CD4-positive, alpha-beta memory T cell (primary cell): Measurements from ENCODE around the gene SCN1A. TPM values are rescaled to one million over a fixed set of nuclear protein-coding genes. Genes with fewer than 3 reads are reported as not detected.
A peak's percentile ranks its signal among the peaks of the same experiment; 100 is the strongest.

Experiments
- CTCF ChIA-PET: fragments of 350-600 bp; sonication (Branson Sonifier 250); formaldehyde crosslinking; loops from one replicate; lab custom pipeline; 2021; ENCODE audit warnings: inconsistent platforms; ENCODE audit not compliant: partially characterized antibody; lab: Charles Lee
- POLR2A ChIA-PET: fragments of 350-600 bp; sonication (Branson Sonifier 250); formaldehyde crosslinking; loops from one replicate; lab custom pipeline; 2021; ENCODE audit not compliant: partially characterized antibody; lab: Charles Lee
- DNase-seq, 5 donors: peaks; one replicate each; pipeline versions ENCODE4 v3.0.0 to v3.0.0-alpha.2; 2020 to 2022; ENCODE audit warnings: mixed read lengths in 1 of 5
- H3K27ac ChIP-seq: one replicate; pipeline ENCODE4 v1.7.0; 2013; ENCODE audit warnings: low read depth, low read length
- H3K27me3 ChIP-seq: 2 replicates; pipeline ENCODE4 v1.7.0; 2013; ENCODE audit warnings: mild to moderate bottlenecking, low read length, moderate library complexity; ENCODE audit not compliant: insufficient read depth
- H3K36me3 ChIP-seq: 2 replicates; pipeline ENCODE4 v1.7.0; 2013; ENCODE audit warnings: mild to moderate bottlenecking, low read length, moderate library complexity; ENCODE audit not compliant: insufficient read depth
- H3K4me1 ChIP-seq: 2 replicates; pipeline ENCODE4 v1.7.0; 2013; ENCODE audit warnings: mild to moderate bottlenecking, low read length, moderate library complexity; ENCODE audit not compliant: insufficient read depth
- H3K4me3 ChIP-seq, 2 donors: one replicate each; pipeline ENCODE4 v1.7.0; 2013; ENCODE audit warnings: low read length in 2 of 2, mild to moderate bottlenecking in 1 of 2
- H3K9me3 ChIP-seq, 2 donors: one replicate each; pipeline ENCODE4 v1.7.0; 2013; ENCODE audit warnings: low read length in 2 of 2, control low read depth in 1 of 2; ENCODE audit not compliant: control insufficient read depth in 1 of 2
- H3K27ac Mint-ChIP-seq, 7 donors: one replicate each; pipeline ENCODE4 v1.8.0; 2020 to 2021; ENCODE audit warnings: mixed read lengths in 7 of 7, mild to moderate bottlenecking in 6 of 7, inconsistent platforms in 3 of 7, moderate library complexity in 3 of 7
- H3K27me3 Mint-ChIP-seq, 2 donors: one replicate each; pipeline ENCODE4 v1.8.0; 2020 to 2021; ENCODE audit warnings: mixed read lengths in 2 of 2
- H3K36me3 Mint-ChIP-seq, 2 donors: one replicate each; pipeline ENCODE4 v1.8.0; 2020 to 2021; ENCODE audit warnings: mixed read lengths in 2 of 2, inconsistent platforms in 1 of 2, mild to moderate bottlenecking in 1 of 2
- H3K4me1 Mint-ChIP-seq, 4 donors: one replicate each; pipeline ENCODE4 v1.8.0; 2020 to 2021; ENCODE audit warnings: mixed read lengths in 4 of 4, mild to moderate bottlenecking in 1 of 4
- H3K4me3 Mint-ChIP-seq, 8 donors: one replicate each; pipeline ENCODE4 v1.8.0; 2020 to 2021; ENCODE audit warnings: mixed read lengths in 8 of 8, mild to moderate bottlenecking in 7 of 8, moderate library complexity in 6 of 8, inconsistent platforms in 3 of 8
- H3K9me3 Mint-ChIP-seq, 8 donors: one replicate each; pipeline ENCODE4 v1.8.0; 2020 to 2021; ENCODE audit warnings: mixed read lengths in 8 of 8, mild to moderate bottlenecking in 5 of 8, inconsistent platforms in 3 of 8, moderate library complexity in 1 of 8
- intact Hi-C: fragments of 100-400 bp; cut with micrococcal nuclease; formaldehyde crosslinking; loops from one replicate; pipeline ENCODE4 v1.15.1; 2023
- polyA plus RNA-seq, 2 donors: library from polyadenylated mRNA; unstranded; fragments of 300-500 nt; fragmentation: Illumina TruSeq; gene quantifications; one replicate each; pipeline ENCODE4 v1.2.3, GENCODE V29; 2021
- total RNA-seq, 2 experiments: library from RNA; stranded (reverse); gene quantifications; one replicate each; pipeline ENCODE4 v1.2.3, GENCODE V29; 2021

The SCN1A gene
- not detected for total RNA-seq
- not detected for polyA plus RNA-seq

GRCh38 chr2:166127217-166128155 is at the start of gene SCN1A:
TSS of gene SCN1A (minus strand) at chr2:166128020. CDS start at chr2:166073621, 54,399 bp downstream.
- H3K27ac ChIP-seq = no peak within 1 kb of the TSS
- no peaks in the 10 kb centered on the region for H3K27me3 ChIP-seq
- ChIA-PET CTCF (interaction anchor here (0.6 to 3.0 kb wide), 15 partner anchors 8 to 1534 kb away, joined by 3 to 24 read pairs (median 4); partner anchors contain the start of gene TTC21B), POLR2A (no interaction called here)
- H3K36me3 ChIP-seq = no peaks in the 10 kb centered on the region
- H3K4me3 ChIP-seq = no peak within 1 kb of the TSS
- Mint-ChIP-seq H3K4me3 (no peak within 1 kb of the TSS), H3K27me3 (peaks cover 9 to 14% of the 10 kb centered on the region in 2 donors), H3K36me3 (no peaks in the 10 kb centered on the region), H3K27ac (peak within 1 kb of the TSS in 1 of 7 donors; percentile 42), H3K4me1 (peaks cover 0 to 4% (median 3%) of the 10 kb centered on the region in 4 donors), H3K9me3 (no peaks in the 10 kb centered on the region)
- no peaks in the 10 kb centered on the region for H3K9me3 ChIP-seq
- H3K4me1 ChIP-seq = no peaks in the 10 kb centered on the region
- intact Hi-C loops = loop anchor here (1.0 kb wide), 2 partner anchors 173 to 726 kb away; no protein-coding TSS in a partner anchor
- peak in 4 of 5 donors; percentile 24 to 41 (median 36) for DNase-seq

DNA sequence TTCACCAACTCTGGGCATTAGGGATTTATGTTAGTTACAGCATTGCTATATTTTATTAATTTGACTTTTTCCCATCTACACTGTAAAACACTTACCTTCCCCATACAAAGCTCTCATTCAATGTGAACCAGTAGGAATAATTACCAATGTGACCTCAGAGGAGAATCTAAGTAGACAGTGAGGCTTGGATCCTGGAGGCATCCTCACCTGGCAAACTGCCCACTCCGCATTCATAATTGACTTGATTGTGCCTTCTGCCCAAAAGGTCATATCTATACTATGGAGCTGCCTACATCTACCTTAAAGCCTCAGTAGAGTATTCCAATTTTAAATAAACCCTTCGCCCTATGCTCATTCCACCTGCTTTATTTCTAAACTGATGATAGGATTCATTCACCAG is 45.4 kb upstream of the SCN1A start:
- CTCF ChIA-PET = no interaction called here
- POLR2A ChIA-PET = no interaction called here
- no peak overlapping the region for H3K4me3 Mint-ChIP-seq

DNA sequence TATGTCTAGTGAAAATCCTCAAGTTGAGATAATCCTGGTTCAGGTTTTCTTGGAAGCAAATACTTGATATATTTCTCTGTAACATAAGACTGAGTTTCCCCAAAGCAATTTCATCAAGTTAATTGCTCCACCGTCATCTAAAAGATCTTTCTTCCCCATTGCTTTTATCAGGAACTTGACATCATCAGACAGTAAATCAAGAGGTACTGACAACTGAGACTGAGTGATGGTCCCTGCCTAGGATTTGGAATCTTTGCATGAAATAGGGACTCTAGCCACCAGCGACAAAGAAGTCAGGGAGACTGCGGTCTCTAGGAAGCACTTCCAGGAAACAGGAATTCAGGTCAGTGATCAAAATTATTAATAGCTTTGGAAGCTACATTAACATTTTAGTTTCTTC is 43.4 kb upstream of the SCN1A start:
- no peak overlapping the region for H3K4me3 Mint-ChIP-seq
- no peaks in the 10 kb centered on the region for H3K36me3 Mint-ChIP-seq
- H3K27ac Mint-ChIP-seq = no peak overlapping the region
- H3K27me3 ChIP-seq = no peaks in the 10 kb centered on the region
- no peaks in the 10 kb centered on the region for H3K4me1 Mint-ChIP-seq
- H3K4me3 ChIP-seq = no peak overlapping the region
- no peaks in the 10 kb centered on the region for H3K36me3 ChIP-seq
- POLR2A ChIA-PET = no interaction called here
- CTCF ChIA-PET = interaction anchor here (1.6 kb wide), 1 partner anchor 9 kb away, joined by 4 read pairs; no protein-coding TSS in a partner anchor
- peaks cover 1 to 3% of the 10 kb centered on the region in 2 donors for H3K27me3 Mint-ChIP-seq
- H3K9me3 Mint-ChIP-seq = peaks cover 0 to 2% (median 0%) of the 10 kb centered on the region in 8 donors
- no peaks in the 10 kb centered on the region for H3K9me3 ChIP-seq
- intact Hi-C loops = no loop called here
- no peak overlapping the region for H3K27ac ChIP-seq
- H3K4me1 ChIP-seq = no peaks in the 10 kb centered on the region
- no peak for DNase-seq

More for the DNA sequence above, 45.4 kb upstream of the SCN1A start:
- no peak overlapping the region for H3K4me3 ChIP-seq
- DNase-seq = no peak
- H3K36me3 ChIP-seq = no peaks in the 10 kb centered on the region
- H3K4me1 ChIP-seq = no peaks in the 10 kb centered on the region
- no peak overlapping the region for H3K27ac ChIP-seq
- Mint-ChIP-seq H3K27ac (no peak overlapping the region), H3K36me3 (no peaks in the 10 kb centered on the region), H3K27me3 (peaks cover 0 to 1% of the 10 kb centered on the region in 2 donors), H3K4me1 (no peaks in the 10 kb centered on the region), H3K9me3 (peaks cover 0 to 2% (median 0%) of the 10 kb centered on the region in 8 donors)
- H3K9me3 ChIP-seq = no peaks in the 10 kb centered on the region
- no peaks in the 10 kb centered on the region for H3K27me3 ChIP-seq
- intact Hi-C loops = no loop called here

DNA sequence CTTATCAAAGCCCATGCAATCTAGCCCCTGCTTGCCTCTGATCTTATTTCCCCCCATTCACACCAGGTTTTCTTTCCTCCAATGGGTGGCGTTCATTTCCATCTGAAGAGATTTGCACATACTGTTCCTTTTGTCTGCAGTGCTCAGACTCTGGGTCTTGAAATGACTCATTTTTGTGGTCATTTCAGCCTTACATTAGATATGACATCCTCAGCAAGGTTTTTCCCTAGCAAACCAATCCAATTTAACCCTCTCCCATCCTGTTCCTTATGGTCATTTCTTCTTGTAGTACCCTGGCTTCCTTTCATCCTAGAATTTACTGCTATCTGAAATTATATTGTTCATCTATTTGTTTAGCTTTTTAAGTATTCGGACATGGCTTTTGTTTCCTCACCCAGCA is 42.5 kb upstream of the SCN1A start:
- Mint-ChIP-seq H3K4me1 (no peaks in the 10 kb centered on the region), H3K9me3 (peaks cover 0 to 2% (median 0%) of the 10 kb centered on the region in 8 donors), H3K27ac (no peak overlapping the region), H3K36me3 (no peaks in the 10 kb centered on the region), H3K4me3 (no peak overlapping the region), H3K27me3 (peaks cover 1 to 5% of the 10 kb centered on the region in 2 donors)
- intact Hi-C loops = no loop called here
- Histone ChIP-seq H3K9me3 (no peaks in the 10 kb centered on the region), H3K4me1 (no peaks in the 10 kb centered on the region), H3K27ac (no peak overlapping the region), H3K36me3 (no peaks in the 10 kb centered on the region), H3K27me3 (no peaks in the 10 kb centered on the region), H3K4me3 (no peak overlapping the region)
- ChIA-PET CTCF (interaction anchor here (1.6 kb wide), 1 partner anchor 10 kb away, joined by 4 read pairs; no protein-coding TSS in a partner anchor), POLR2A (no interaction called here)
- DNase-seq = no peak

DNA sequence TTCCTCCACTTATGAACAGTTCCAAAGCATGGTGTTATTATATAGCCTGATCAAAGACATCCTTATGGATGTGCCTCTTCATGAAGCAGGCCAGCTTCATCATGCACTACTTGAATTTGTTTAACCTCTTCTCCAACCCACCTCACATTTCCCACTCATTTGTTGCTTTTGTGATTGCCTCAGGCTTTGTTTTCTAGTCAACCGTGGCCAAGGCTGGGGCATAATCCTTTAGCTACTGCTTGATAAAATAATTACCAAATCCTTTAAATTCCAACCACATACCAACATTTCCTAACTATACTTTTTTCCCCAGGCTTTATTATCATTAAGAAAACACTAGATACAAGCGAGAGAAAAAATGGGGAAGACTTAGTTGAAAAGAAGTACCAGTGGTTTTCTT is 39.6 kb upstream of the SCN1A start:
- ChIA-PET POLR2A (no interaction called here), CTCF (no interaction called here)
- Mint-ChIP-seq H3K27me3 (peaks cover 2 to 5% of the 10 kb centered on the region in 2 donors), H3K9me3 (peaks cover 0 to 2% (median 0%) of the 10 kb centered on the region in 8 donors), H3K36me3 (no peaks in the 10 kb centered on the region), H3K27ac (no peak overlapping the region), H3K4me1 (no peaks in the 10 kb centered on the region), H3K4me3 (no peak overlapping the region)
- no peak overlapping the region for H3K4me3 ChIP-seq
- intact Hi-C loops = no loop called here
- no peaks in the 10 kb centered on the region for H3K9me3 ChIP-seq
- no peaks in the 10 kb centered on the region for H3K4me1 ChIP-seq
- no peak overlapping the region for H3K27ac ChIP-seq
- H3K36me3 ChIP-seq = no peaks in the 10 kb centered on the region
- no peak for DNase-seq
- no peaks in the 10 kb centered on the region for H3K27me3 ChIP-seq

DNA sequence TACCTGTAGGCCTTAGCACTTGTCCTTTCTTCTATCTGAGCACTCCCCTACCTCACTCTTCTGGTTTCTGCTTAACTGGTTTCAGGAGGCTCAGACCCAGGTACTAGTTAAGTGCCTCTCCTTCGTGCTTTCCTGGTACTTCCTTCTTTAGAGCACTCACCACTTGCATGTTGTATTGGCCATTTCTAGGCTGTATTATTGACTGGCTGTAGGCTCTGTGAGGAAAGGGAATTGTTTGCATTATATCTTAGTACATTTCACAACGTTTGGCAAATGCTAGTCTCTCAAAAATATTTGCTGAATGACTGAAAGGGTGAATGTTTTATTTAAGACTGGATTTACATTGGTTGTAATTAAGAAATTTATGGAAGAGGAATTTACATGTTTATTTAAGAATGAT is 36.0 kb upstream of the SCN1A start:
- no peaks in the 10 kb centered on the region for H3K27me3 ChIP-seq
- intact Hi-C loops = no loop called here
- no peaks in the 10 kb centered on the region for H3K36me3 ChIP-seq
- DNase-seq = no peak
- no peaks in the 10 kb centered on the region for H3K4me1 ChIP-seq
- POLR2A ChIA-PET = no interaction called here
- CTCF ChIA-PET = no interaction called here
- H3K27ac Mint-ChIP-seq = peak overlapping the region in 1 of 7 donors; percentile 38
- H3K4me1 Mint-ChIP-seq = no peaks in the 10 kb centered on the region
- H3K27ac ChIP-seq = no peak overlapping the region
- no peaks in the 10 kb centered on the region for H3K9me3 ChIP-seq
- H3K4me3 Mint-ChIP-seq = no peak overlapping the region
- H3K27me3 Mint-ChIP-seq = peaks cover 1 to 5% of the 10 kb centered on the region in 2 donors
- H3K9me3 Mint-ChIP-seq = no peaks in the 10 kb centered on the region
- H3K4me3 ChIP-seq = no peak overlapping the region
- H3K36me3 Mint-ChIP-seq = no peaks in the 10 kb centered on the region

- no peaks in the 10 kb centered on the region for H3K9me3 ChIP-seq
- no peaks in the 10 kb centered on the region for H3K36me3 ChIP-seq
- no peak overlapping the region for H3K4me3 ChIP-seq
- CTCF ChIA-PET = no interaction called here
- no peak overlapping the region for H3K27ac Mint-ChIP-seq
- H3K4me1 ChIP-seq = no peaks in the 10 kb centered on the region
- intact Hi-C loops = no loop called here
- H3K9me3 Mint-ChIP-seq = no peaks in the 10 kb centered on the region
- H3K36me3 Mint-ChIP-seq = no peaks in the 10 kb centered on the region
- H3K27me3 Mint-ChIP-seq = peaks cover 7 to 9% of the 10 kb centered on the region in 2 donors
- no peaks in the 10 kb centered on the region for H3K4me1 Mint-ChIP-seq
- H3K27me3 ChIP-seq = no peaks in the 10 kb centered on the region
- H3K4me3 Mint-ChIP-seq = no peak overlapping the region
- DNase-seq = no peak
- POLR2A ChIA-PET = no interaction called here
- H3K27ac ChIP-seq = no peak overlapping the region
These were observed 30.7 kb upstream of the SCN1A start for GRCh38 chr2:166158546-166158945.
